ENCODE data around the gene GOLGA1.

DNA sequence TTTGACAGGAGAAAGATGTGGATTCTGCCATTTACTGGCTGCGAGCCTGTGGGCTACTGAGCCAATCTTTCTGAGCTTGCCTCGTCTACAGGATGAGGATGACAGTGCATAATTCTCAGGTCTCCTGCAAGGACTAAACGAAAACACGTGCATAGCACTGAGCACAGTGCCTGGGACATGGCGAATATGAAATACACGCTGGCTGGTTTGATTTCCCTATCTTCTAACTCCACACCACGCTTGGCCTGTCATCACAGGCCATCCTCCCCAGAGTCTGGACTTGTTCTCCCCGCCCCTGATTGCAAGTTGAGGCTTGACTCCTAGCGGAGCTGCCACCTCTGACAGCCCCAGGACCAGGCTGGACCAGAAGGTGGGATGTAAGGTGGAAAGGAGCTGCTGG, 41.0 kb downstream of the GOLGA1 start:
- no peak for TF ChIP-seq TAF1 (IDR thresholded peaks at IDR 0.05; ENCODE audit: borderline replicate concordance, insufficient read depth, low read length)
- TF ChIP-seq, protein P1, sequence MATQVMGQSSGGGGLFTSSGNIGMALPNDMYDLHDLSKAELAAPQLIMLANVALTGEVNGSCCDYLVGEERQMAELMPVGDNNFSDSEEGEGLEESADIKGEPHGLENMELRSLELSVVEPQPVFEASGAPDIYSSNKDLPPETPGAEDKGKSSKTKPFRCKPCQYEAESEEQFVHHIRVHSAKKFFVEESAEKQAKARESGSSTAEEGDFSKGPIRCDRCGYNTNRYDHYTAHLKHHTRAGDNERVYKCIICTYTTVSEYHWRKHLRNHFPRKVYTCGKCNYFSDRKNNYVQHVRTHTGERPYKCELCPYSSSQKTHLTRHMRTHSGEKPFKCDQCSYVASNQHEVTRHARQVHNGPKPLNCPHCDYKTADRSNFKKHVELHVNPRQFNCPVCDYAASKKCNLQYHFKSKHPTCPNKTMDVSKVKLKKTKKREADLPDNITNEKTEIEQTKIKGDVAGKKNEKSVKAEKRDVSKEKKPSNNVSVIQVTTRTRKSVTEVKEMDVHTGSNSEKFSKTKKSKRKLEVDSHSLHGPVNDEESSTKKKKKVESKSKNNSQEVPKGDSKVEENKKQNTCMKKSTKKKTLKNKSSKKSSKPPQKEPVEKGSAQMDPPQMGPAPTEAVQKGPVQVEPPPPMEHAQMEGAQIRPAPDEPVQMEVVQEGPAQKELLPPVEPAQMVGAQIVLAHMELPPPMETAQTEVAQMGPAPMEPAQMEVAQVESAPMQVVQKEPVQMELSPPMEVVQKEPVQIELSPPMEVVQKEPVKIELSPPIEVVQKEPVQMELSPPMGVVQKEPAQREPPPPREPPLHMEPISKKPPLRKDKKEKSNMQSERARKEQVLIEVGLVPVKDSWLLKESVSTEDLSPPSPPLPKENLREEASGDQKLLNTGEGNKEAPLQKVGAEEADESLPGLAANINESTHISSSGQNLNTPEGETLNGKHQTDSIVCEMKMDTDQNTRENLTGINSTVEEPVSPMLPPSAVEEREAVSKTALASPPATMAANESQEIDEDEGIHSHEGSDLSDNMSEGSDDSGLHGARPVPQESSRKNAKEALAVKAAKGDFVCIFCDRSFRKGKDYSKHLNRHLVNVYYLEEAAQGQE (IDR thresholded peaks at IDR 0.05; ENCODE audit: insufficient read depth in 1 of 2, low read depth in 2 of 2, low read length in 2 of 2) = no peak
- TF ChIP-seq POLR2AphosphoS5 (IDR thresholded peaks at IDR 0.05; ENCODE audit: low read depth, low read length) = no peak
- TF ChIP-seq SIN3A (IDR thresholded peaks at IDR 0.05; ENCODE audit: borderline replicate concordance, insufficient read depth, low read length) = no peak
